ENCODE results near the gene RAB11FIP3.
"Not testable (repeated sequence)": the region's sequence is repeated elsewhere in the genome, so short reads cannot be mapped to it uniquely, and the experiment has no call there.

The RAB11FIP3 gene

DNA sequence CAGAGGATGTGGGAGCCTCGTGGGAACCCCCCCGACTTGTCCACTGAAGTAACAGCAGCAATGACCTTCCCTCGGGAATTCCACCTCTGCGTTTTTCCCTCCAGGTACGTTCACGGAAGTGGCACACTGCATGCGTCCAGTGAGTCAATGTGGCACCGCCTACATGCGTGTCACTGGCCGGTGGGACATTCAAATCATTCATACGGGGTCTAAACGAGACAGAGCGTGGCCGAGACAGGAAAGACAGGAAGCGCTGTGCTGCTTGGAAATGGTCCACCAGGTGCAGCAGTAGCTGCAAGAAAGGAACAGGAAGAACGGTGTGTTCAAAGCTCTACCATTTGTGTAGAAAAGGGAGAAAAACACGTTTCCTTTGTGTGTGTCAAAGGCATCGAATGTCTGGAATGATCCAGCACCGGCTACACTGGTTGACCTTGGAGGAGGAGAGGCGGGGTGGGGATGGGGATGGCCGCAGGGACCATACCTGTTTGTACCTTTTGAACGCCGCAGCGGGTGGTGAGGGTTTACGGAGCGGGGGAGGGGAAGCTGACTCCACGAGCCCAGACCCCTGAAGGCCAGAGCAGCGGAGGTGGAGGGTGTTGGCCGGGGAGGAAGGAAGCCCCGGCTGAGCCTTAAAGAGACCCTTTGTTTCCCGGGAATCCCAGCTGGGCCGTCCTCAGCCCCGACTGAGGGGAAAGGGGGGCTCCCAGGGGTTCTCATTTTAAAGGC is 42.0 kb upstream of the RAB11FIP3 start:
- Mint-ChIP-seq H3K9me3 (ENCODE audit: low read depth) (no peaks in the 10 kb centered on the region), H3K36me3 (no peaks in the 10 kb centered on the region), H3K27ac (peak overlapping the region; percentile 75)

DNA sequence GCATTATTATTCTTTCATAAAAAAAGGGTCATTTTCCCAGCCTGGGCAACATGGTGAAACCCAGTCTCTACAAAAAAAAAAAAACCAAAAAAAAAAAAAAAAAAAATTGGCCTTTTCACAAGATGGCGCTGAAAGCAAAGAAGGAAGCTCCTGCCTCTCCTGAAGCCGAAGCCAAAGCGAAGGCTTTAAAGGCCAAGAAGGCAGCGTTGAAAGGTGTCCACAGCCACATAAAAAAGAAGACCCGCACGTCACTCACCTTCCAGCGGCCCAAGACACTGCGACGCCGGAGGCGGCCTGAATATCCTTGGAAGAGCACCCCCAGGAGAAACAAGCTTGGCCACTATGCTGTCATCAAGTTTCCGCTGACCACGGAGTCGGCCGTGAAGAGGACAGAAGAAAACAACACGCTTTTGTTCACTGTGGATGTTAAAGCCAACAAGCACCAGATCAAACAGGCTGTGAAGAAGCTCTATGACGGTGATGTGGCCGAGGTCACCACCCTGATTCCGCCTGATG is 38.8 kb upstream of the RAB11FIP3 start:
- Mint-ChIP-seq H3K4me1 (ENCODE audit: low read depth) (peaks cover 18% of the 10 kb centered on the region), H3K27me3 (no peaks in the 10 kb centered on the region), H3K27ac (no peak overlapping the region), H3K9me3 (ENCODE audit: low read depth) (no peaks in the 10 kb centered on the region), H3K4me3 (no peak overlapping the region), H3K36me3 (no peaks in the 10 kb centered on the region)

More for the DNA sequence above, 42.0 kb upstream of the RAB11FIP3 start:
- peak overlapping the region; percentile 87 for H3K4me3 Mint-ChIP-seq
- peaks cover 27% of the 10 kb centered on the region for H3K4me1 Mint-ChIP-seq (ENCODE audit: low read depth)
- H3K27me3 Mint-ChIP-seq = no peaks in the 10 kb centered on the region

DNA sequence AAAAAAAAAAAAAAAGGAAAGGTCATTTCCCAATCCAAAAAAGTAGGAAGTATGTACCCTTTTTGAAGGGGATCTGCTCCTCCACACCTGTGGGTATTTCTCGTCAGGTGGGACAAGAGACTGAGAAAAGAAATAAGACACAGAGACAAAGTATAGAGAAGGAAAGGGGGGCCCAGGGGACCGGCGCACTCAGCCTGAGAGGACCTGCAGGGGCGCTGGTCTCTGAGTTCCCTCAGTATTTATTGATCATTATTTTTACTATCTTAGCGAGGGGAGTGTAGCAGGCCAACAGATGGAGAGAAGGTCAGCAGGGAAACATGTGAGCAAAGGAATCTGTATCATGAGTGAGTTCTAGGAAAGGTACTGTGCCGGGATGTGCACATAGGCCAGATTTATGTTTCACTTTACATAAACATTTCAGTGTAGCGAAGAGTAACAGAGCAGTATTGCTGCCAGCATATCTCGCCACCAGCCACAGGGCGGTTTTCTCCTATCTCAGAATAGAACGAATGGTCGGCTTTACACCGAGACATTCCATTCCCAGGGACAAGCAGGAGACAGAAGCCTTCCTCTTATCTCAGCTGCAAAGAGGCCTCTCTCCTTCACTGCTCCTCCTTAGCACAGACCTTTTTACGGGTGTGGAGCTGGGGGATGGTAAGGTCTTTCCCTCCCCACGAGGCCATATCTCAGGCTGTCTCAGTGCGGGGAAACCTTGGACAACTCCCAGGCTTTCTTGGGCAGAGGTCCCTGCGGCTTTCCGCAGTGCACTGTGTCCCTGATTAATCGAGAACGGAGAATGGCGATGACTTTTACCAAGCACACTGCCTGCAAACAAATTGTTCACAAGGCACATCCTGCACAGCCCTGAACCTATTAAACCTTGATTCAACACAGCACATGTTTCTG is 37.4 kb upstream of the RAB11FIP3 start:
- H3K36me3 Mint-ChIP-seq; H3K27ac Mint-ChIP-seq; H3K27me3 Mint-ChIP-seq; H3K9me3 Mint-ChIP-seq (ENCODE audit: low read depth); H3K4me3 Mint-ChIP-seq: not testable (repeated sequence)
- H3K4me1 Mint-ChIP-seq (ENCODE audit: low read depth) = peaks cover 22% of the 10 kb centered on the region

- H3K36me3 Mint-ChIP-seq = peaks cover 2% of the 10 kb centered on the region
- H3K27ac Mint-ChIP-seq = no peak overlapping the region
- H3K4me3 Mint-ChIP-seq = no peak overlapping the region
- H3K9me3 Mint-ChIP-seq (ENCODE audit: low read depth) = no peaks in the 10 kb centered on the region
- peaks cover 12% of the 10 kb centered on the region for H3K4me1 Mint-ChIP-seq (ENCODE audit: low read depth)
- H3K27me3 Mint-ChIP-seq = no peaks in the 10 kb centered on the region
These were observed 36.1 kb upstream of the RAB11FIP3 start for GRCh38 chr16:389352-389751.

DNA sequence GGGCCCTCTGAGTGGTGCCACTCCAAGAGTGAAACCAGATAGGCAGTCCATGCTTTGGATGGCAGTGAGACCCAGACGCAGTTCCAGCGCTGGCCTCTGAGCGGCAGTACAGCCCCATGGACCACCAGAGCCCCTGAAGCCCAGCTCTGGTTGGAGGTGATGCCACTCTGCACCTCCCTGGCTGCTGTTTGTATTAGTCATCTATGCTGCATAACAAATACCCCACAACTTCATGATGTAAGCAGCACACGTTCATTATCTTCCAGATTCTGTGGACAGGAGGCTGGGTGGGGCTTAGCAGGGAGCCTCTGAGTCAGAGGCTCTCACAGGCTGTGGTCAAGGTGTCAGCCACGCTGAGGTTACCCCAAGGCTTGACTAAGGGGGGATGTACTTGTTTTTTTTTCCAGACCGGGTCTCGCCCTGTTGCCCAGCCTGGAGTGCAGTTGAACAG is 33.5 kb upstream of the RAB11FIP3 start:
- H3K4me1 Mint-ChIP-seq (ENCODE audit: low read depth) = peaks cover 20% of the 10 kb centered on the region
- H3K27me3 Mint-ChIP-seq = no peaks in the 10 kb centered on the region
- H3K9me3 Mint-ChIP-seq (ENCODE audit: low read depth) = no peaks in the 10 kb centered on the region
- peak overlapping the region; percentile 61 for H3K27ac Mint-ChIP-seq
- H3K4me3 Mint-ChIP-seq = no peak overlapping the region
- peaks cover 2% of the 10 kb centered on the region for H3K36me3 Mint-ChIP-seq

DNA sequence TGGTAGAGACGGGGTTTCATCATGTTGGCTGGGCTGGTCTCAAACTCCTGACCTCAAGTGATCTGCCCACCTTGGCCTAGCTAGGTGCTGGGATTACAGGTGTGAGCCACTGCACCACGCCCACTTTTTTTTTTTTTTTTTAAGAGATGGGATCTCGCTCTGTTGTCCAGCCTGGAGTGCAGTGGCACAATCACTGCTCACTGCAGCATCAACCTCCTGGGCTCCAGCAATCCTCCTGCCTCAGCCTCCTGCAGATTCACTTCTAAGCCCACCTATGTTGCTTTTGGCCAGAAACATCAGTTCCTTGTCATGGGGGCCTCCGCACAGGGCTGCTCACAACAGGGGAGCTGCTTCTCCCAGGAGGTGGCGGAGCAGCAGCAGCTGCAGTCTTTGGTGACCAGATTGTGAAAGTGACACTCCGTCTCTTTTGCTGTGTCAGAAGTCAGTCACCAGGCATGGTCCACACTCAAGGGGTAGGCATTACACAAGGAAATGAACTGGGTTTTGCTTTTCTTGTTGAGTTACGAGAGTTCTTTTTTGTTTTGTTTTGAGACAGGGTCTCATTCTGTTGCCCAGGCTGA is 32.9 kb upstream of the RAB11FIP3 start:
- H3K4me1 Mint-ChIP-seq (ENCODE audit: low read depth) = peaks cover 20% of the 10 kb centered on the region
- no peak overlapping the region for H3K4me3 Mint-ChIP-seq
- peaks cover 2% of the 10 kb centered on the region for H3K36me3 Mint-ChIP-seq
- H3K27ac Mint-ChIP-seq = peak overlapping the region; percentile 61
- H3K27me3 Mint-ChIP-seq = no peaks in the 10 kb centered on the region
- no peaks in the 10 kb centered on the region for H3K9me3 Mint-ChIP-seq (ENCODE audit: low read depth)

DNA sequence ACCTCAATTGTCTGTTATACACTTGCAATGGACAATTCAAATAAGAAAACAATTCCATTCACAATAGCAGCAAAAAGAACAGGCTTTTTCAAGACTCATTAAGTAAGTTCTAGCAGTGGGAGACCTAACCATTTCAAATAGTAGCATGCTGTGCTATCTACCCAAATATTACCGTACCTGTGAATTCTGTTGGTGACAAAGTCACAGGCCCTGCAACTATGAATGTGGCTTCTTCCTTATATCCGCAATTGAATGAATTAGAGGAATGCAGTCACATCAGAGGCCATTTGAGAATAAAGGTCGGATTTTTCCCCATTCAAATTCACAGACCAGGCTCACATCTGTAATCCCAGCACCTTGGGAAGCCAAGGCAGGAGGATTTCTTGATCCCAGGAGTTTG is 29.2 kb upstream of the RAB11FIP3 start:
- Mint-ChIP-seq H3K27me3 (no peaks in the 10 kb centered on the region), H3K4me3 (peak overlapping the region; percentile 90), H3K9me3 (ENCODE audit: low read depth) (no peaks in the 10 kb centered on the region), H3K27ac (no peak overlapping the region), H3K36me3 (peaks cover 2% of the 10 kb centered on the region), H3K4me1 (ENCODE audit: low read depth) (peaks cover 32% of the 10 kb centered on the region)

- peaks cover 2% of the 10 kb centered on the region for H3K36me3 Mint-ChIP-seq
These were observed 28.8 kb upstream of the RAB11FIP3 start for GRCh38 chr16:396605-397004.

DNA sequence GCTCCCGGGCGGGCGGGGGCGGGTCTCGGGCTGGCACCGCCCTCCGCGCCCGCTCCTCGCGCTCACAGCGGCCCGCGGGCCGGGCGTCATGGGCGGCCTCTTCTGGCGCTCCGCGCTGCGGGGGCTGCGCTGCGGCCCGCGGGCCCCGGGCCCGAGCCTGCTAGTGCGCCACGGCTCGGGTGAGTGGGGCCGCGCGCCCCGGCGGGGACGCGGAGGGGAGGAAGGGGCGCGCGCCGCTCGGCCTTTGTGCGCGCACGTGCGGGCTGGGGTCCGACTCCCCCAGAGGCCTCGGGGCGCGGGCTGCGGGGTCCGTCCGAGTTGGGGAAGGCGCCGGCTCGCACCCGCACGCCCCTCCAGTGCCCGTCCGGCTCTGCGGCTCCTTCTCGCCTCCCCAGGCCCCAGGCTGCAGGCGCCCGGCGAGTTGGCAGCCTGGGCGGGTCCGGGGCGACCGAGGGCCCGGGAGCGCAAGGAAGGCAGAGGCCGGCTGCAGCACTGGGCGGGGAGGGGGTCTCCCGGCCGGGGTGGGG is 28.3 kb upstream of the RAB11FIP3 start, which contains the start of gene NME4:
TSS of gene NME4 (plus strand) at position 65 of the 527 bp plus-strand sequence. CDS start at position 89, 24 bp downstream.
- H3K36me3 Mint-ChIP-seq = peaks cover under 1% of the 10 kb centered on the region
- peaks cover 26% of the 10 kb centered on the region for H3K4me1 Mint-ChIP-seq (ENCODE audit: low read depth)
- H3K27me3 Mint-ChIP-seq = no peaks in the 10 kb centered on the region
- peak within 1 kb of the TSS; percentile 87 for H3K27ac Mint-ChIP-seq
- no peaks in the 10 kb centered on the region for H3K9me3 Mint-ChIP-seq (ENCODE audit: low read depth)
- peak within 1 kb of the TSS; percentile 90 for H3K4me3 Mint-ChIP-seq

More at GRCh38 chr16:396605-397004, 28.8 kb upstream of the RAB11FIP3 start:
- peak overlapping the region; percentile 90 for H3K4me3 Mint-ChIP-seq
- peaks cover 31% of the 10 kb centered on the region for H3K4me1 Mint-ChIP-seq (ENCODE audit: low read depth)
- H3K27me3 Mint-ChIP-seq = no peaks in the 10 kb centered on the region
- peak overlapping the region; percentile 87 for H3K27ac Mint-ChIP-seq
- H3K9me3 Mint-ChIP-seq (ENCODE audit: low read depth) = no peaks in the 10 kb centered on the region

- Mint-ChIP-seq H3K36me3 (no peaks in the 10 kb centered on the region), H3K27me3 (no peaks in the 10 kb centered on the region), H3K9me3 (ENCODE audit: low read depth) (no peaks in the 10 kb centered on the region), H3K4me3 (peak overlapping the region; percentile 64), H3K27ac (no peak overlapping the region), H3K4me1 (ENCODE audit: low read depth) (peaks cover 21% of the 10 kb centered on the region)
These were observed 27.6 kb upstream of the RAB11FIP3 start for GRCh38 chr16:397736-398332.

DNA sequence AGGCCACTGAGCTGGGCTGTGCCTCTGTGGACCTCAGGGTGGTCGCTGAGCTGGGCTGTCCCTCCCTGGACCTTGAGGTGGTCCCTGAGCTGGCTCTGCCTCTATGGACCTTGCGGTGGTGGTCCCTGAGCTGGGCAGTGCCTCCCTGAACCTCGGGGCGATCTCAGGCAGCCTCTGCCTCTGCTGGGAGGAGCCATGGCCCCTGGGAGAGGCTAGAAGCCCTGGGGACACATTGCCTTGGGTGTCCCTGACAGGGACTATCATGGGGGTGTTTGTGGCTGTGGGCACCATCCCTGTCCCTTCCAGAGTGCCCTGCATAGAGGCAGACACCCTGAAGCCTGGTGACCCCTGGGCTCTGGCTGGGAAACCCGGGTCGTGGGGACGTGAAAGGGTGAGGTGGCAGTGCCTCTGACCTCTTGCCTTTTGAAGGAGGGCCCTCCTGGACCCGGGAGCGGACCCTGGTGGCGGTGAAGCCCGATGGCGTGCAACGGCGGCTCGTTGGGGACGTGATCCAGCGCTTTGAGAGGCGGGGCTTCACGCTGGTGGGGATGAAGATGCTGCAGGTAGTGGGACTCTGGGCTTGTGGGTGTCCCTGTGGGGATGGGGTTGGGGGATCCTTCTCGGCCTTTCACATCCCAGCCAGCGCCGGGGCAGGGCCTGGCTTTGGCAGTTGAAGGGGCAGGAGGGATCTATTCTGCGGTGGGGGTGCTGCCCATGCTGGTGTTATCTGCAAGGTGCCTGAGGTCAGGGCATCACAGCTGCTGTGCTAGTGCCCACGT is 26.7 kb upstream of the RAB11FIP3 start:
- H3K27ac Mint-ChIP-seq = no peak overlapping the region
- H3K9me3 Mint-ChIP-seq (ENCODE audit: low read depth) = no peaks in the 10 kb centered on the region
- no peaks in the 10 kb centered on the region for H3K27me3 Mint-ChIP-seq
- peaks cover 20% of the 10 kb centered on the region for H3K4me1 Mint-ChIP-seq (ENCODE audit: low read depth)
- peak overlapping the region; percentile 64 for H3K4me3 Mint-ChIP-seq
- H3K36me3 Mint-ChIP-seq = no peaks in the 10 kb centered on the region

- Mint-ChIP-seq H3K27me3 (no peaks in the 10 kb centered on the region), H3K27ac (no peak overlapping the region), H3K9me3 (ENCODE audit: low read depth) (no peaks in the 10 kb centered on the region), H3K4me3 (peak overlapping the region; percentile 17), H3K36me3 (no peaks in the 10 kb centered on the region), H3K4me1 (ENCODE audit: low read depth) (peaks cover 20% of the 10 kb centered on the region)
These were observed 26.0 kb upstream of the RAB11FIP3 start for GRCh38 chr16:399340-400019.

DNA sequence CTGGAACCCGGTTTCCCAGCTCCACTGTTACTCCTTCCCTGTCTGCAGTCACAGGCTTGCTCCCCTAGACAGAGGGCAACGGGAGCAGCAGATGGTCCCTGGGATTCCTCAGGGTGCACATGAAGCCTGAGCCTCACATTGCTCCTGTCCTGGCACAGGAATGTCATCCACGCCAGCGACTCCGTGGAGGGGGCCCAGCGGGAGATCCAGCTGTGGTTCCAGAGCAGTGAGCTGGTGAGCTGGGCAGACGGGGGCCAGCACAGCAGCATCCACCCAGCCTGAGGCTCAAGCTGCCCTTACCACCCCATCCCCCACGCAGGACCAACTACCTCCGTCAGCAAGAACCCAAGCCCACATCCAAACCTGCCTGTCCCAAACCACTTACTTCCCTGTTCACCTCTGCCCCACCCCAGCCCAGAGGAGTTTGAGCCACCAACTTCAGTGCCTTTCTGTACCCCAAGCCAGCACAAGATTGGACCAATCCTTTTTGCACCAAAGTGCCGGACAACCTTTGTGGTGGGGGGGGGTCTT is 25.3 kb upstream of the RAB11FIP3 start:
- Mint-ChIP-seq H3K27me3 (no peaks in the 10 kb centered on the region), H3K27ac (peak overlapping the region; percentile 80), H3K36me3 (no peaks in the 10 kb centered on the region), H3K9me3 (ENCODE audit: low read depth) (no peaks in the 10 kb centered on the region), H3K4me1 (ENCODE audit: low read depth) (peaks cover 20% of the 10 kb centered on the region), H3K4me3 (peak overlapping the region; percentile 87)

Data from activated naive CD8-positive, alpha-beta T cell (primary cell).